HG03432 (cell line): ENCODE measurements around the gene SOWAHA.
"Not testable (repeated sequence)": the region's sequence is repeated elsewhere in the genome, so short reads cannot be mapped to it uniquely, and the experiment has no call there.

Source experiments
- ATAC-seq: cut with Tn5 transposase; IDR thresholded peaks from one replicate; pipeline ENCODE4 v1.9.1; 2021; ENCODE audit warnings: mild to moderate bottlenecking, moderate library complexity; ENCODE audit not compliant: unreplicated experiment

SOWAHA gene

GRCh38 chr5:132806804-132807162 lies 6.3 kb upstream of the SOWAHA start:
- ATAC-seq: not testable (repeated sequence)

- ATAC-seq: no peak
These were observed 5.8 kb upstream of the SOWAHA start for GRCh38 chr5:132807163-132807838.

- ATAC-seq: no peak
These were observed 4.7 kb upstream of the SOWAHA start for GRCh38 chr5:132808448-132808847.

- ATAC-seq: no peak
These were observed 4.2 kb upstream of the SOWAHA start for GRCh38 chr5:132808866-132809265.

GRCh38 chr5:132810605-132811004 lies 2.5 kb upstream of the SOWAHA start:
- ATAC-seq: no peak

GRCh38 chr5:132812123-132812765 lies 858 bp upstream of the SOWAHA start:
- no peak for ATAC-seq

GRCh38 chr5:132813599-132814502 lies 749 bp downstream of the SOWAHA start:
- peak; percentile 49 for ATAC-seq

- no peak for ATAC-seq
These were observed 1.6 kb downstream of the SOWAHA start for GRCh38 chr5:132814503-132815294.

- ATAC-seq: no peak
These were observed 2.4 kb downstream of the SOWAHA start for GRCh38 chr5:132815454-132815853.

- no peak for ATAC-seq
These were observed 3.0 kb downstream of the SOWAHA start for GRCh38 chr5:132816083-132816482.

GRCh38 chr5:132816554-132816953 lies 3.5 kb downstream of the SOWAHA start:
- ATAC-seq: no peak

- no peak for ATAC-seq
These were observed 3.9 kb downstream of the SOWAHA start for GRCh38 chr5:132817011-132817410.

- no peak for ATAC-seq
These were observed 6.4 kb downstream of the SOWAHA start for GRCh38 chr5:132819468-132819867.

GRCh38 chr5:132820162-132820754 lies 7.2 kb downstream of the SOWAHA start:
- peak; percentile 72 for ATAC-seq

GRCh38 chr5:132821350-132821749 lies 8.2 kb downstream of the SOWAHA start:
- ATAC-seq: no peak

GRCh38 chr5:132821791-132822190 lies 8.7 kb downstream of the SOWAHA start:
- no peak for ATAC-seq

- ATAC-seq: no peak
These were observed 9.8 kb downstream of the SOWAHA start for GRCh38 chr5:132822650-132823480.

- no peak for ATAC-seq
These were observed 10.5 kb downstream of the SOWAHA start for GRCh38 chr5:132823481-132824050.

GRCh38 chr5:132824426-132824825 lies 11.3 kb downstream of the SOWAHA start:
- no peak for ATAC-seq
